Measurements from ENCODE around the gene BPIFB6. TPM values are rescaled to one million over a fixed set of nuclear protein-coding genes. Genes with fewer than 3 reads are reported as not detected.

The BPIFB6 gene
- total RNA-seq, 3 donors from 2014 or later: not detected

DNA sequence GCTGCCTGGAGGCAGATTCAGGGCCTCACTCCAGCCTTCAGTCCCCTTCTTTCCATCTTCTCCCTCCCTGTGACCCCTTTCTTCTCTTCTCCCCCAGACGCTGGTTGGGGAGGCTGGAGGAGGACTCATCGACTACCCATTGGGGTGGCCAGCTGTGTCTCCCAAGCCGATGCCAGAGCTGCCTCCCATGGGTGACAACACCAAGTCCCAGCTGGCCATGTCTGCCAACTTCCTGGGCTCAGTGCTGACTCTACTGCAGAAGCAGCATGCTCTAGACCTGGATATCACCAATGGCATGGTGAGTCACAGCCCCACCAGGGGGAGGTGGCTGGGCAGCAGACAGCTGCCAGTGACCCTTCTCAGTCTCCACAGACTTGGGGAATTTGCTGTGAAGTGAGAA lies 60.9 kb downstream of the BPIFB6 start:
- Histone ChIP-seq H3K4me3 (no peak overlapping the region), H3K36me3 (no peaks in the 10 kb centered on the region), H3K27ac (no peak overlapping the region), H3K9me3 (no peaks in the 10 kb centered on the region), H3K4me1 (no peaks in the 10 kb centered on the region), H3K27me3 (no peaks in the 10 kb centered on the region)
- intact Hi-C loops (cut with DNase I; ENCODE audit: low total_unique reads): no loop called here
- no peak for DNase-seq (ENCODE audit: low spot score in 2 of 2)
- TF ChIP-seq, protein P1, sequence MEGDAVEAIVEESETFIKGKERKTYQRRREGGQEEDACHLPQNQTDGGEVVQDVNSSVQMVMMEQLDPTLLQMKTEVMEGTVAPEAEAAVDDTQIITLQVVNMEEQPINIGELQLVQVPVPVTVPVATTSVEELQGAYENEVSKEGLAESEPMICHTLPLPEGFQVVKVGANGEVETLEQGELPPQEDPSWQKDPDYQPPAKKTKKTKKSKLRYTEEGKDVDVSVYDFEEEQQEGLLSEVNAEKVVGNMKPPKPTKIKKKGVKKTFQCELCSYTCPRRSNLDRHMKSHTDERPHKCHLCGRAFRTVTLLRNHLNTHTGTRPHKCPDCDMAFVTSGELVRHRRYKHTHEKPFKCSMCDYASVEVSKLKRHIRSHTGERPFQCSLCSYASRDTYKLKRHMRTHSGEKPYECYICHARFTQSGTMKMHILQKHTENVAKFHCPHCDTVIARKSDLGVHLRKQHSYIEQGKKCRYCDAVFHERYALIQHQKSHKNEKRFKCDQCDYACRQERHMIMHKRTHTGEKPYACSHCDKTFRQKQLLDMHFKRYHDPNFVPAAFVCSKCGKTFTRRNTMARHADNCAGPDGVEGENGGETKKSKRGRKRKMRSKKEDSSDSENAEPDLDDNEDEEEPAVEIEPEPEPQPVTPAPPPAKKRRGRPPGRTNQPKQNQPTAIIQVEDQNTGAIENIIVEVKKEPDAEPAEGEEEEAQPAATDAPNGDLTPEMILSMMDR (IDR thresholded peaks at IDR 0.05): no peak
- TF ChIP-seq POLR2AphosphoS5 (IDR thresholded peaks at IDR 0.05): no peak
- TF ChIP-seq POLR2A (IDR thresholded peaks at IDR 0.05): no peak

DNA sequence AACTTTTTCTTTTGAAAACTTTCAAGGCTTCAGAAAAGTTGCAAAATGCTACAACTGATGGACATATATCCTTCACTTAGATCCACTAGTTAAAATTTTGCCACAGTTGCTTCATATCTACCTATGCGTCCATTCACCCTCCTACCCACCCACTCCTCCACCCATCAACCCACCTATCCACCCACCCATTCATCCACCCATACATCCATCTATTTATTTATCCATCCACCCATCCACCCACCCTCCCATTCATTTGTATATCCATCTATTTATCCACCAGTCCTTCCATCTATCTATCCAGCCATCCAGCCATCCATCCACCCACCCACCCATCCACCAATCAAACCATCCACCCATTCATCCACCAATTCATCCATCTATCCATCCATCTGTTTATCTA lies 61.6 kb downstream of the BPIFB6 start:
- Histone ChIP-seq H3K27ac (no peak overlapping the region), H3K4me3 (no peak overlapping the region), H3K4me1 (no peaks in the 10 kb centered on the region), H3K36me3 (no peaks in the 10 kb centered on the region), H3K9me3 (no peaks in the 10 kb centered on the region), H3K27me3 (no peaks in the 10 kb centered on the region)
- TF ChIP-seq POLR2AphosphoS5 (IDR thresholded peaks at IDR 0.05): no peak
- no peak for TF ChIP-seq POLR2A (IDR thresholded peaks at IDR 0.05)
- TF ChIP-seq, protein P1 (IDR thresholded peaks at IDR 0.05): no peak
- intact Hi-C loops (cut with DNase I; ENCODE audit: low total_unique reads): no loop called here
- DNase-seq (ENCODE audit: low spot score in 2 of 2): no peak

DNA sequence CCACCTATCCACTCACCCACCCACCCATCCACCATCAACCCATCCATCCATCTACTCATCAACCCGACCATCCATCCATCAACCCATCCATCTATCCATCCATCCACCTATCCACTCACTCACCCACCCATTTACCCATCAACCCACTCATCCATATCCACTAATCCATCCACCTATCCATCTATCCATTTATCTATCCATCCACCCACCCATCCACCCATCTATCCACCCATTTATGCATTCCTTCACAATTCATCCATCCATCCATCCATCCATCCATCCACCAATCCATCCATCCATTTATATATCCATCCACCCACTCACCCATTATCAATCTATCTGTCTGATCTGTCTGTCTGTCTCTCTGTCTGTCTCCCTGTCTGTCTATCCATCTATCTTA lies 62.1 kb downstream of the BPIFB6 start:
- no peaks in the 10 kb centered on the region for H3K9me3 ChIP-seq
- TF ChIP-seq POLR2AphosphoS5 (IDR thresholded peaks at IDR 0.05): no peak
- no peak for TF ChIP-seq POLR2A (IDR thresholded peaks at IDR 0.05)
- TF ChIP-seq, protein P1 (IDR thresholded peaks at IDR 0.05): no peak
- H3K4me3 ChIP-seq: no peak overlapping the region
- DNase-seq (ENCODE audit: low spot score in 2 of 2): no peak
- H3K4me1 ChIP-seq: no peaks in the 10 kb centered on the region
- H3K27ac ChIP-seq: no peak overlapping the region
- intact Hi-C loops (cut with DNase I; ENCODE audit: low total_unique reads): no loop called here
- no peaks in the 10 kb centered on the region for H3K27me3 ChIP-seq
- no peaks in the 10 kb centered on the region for H3K36me3 ChIP-seq

Other genes with a start within 250 kb of the BPIFB6 start
- gene MAPRE1, start 211.7 kb upstream of the BPIFB6 start, total RNA-seq: 10 to 100 TPM; 70.4 to 85.9 (median 78.0) TPM
- under 1 TPM in 1 of 3 donors, not detected in 2; 0.32 TPM for gene EFCAB8, start 172.7 kb upstream of the BPIFB6 start, total RNA-seq
- gene SUN5, start 27.2 kb upstream of the BPIFB6 start, total RNA-seq: not detected
- gene BPIFB2, start 23.9 kb upstream of the BPIFB6 start, total RNA-seq: 1 to 10 TPM in 1 of 3 donors, under 1 TPM in 1, not detected in 1; 0.98 to 1.0 TPM
- not detected for gene BPIFB3, start 22.3 kb downstream of the BPIFB6 start, total RNA-seq
- gene BPIFB4, start 48.0 kb downstream of the BPIFB6 start, total RNA-seq: not detected
- gene BPIFA2, start 136.5 kb downstream of the BPIFB6 start, total RNA-seq: not detected
- gene BPIFA3, start 185.7 kb downstream of the BPIFB6 start, total RNA-seq: not detected
- not detected for gene BPIFA1, start 204.3 kb downstream of the BPIFB6 start, total RNA-seq

Measured in breast epithelium (tissue), 4 donors.